Central memory CD8-positive, alpha-beta T cell (primary cell): ENCODE measurements around the gene METTL14.

Experiments
- ATAC-seq: fragments of 150-1000 bp; cut with Tn5 transposase; replicated peaks from 2 replicates; pipeline ENCODE4 v1.10.0; 2022; ENCODE audit warnings: mild to moderate bottlenecking, moderate FRiP score, moderate number of reproducible peaks; ENCODE audit not compliant: poor library complexity, severe bottlenecking; ENCODE audit errors: extremely low read depth
- DNase-seq, 2 donors: peaks; one replicate each; pipeline ENCODE4 v3.0.0; 2021; ENCODE audit warnings: low spot score in 2 of 2
- H3K27ac Mint-ChIP-seq: one replicate; pipeline ENCODE4 v1.8.0; 2022; ENCODE audit warnings: low read depth, mild to moderate bottlenecking, moderate library complexity, mixed read lengths
- H3K27me3 Mint-ChIP-seq: one replicate; pipeline ENCODE4 v1.8.0; 2022; ENCODE audit warnings: mixed read lengths
- H3K36me3 Mint-ChIP-seq: one replicate; pipeline ENCODE4 v1.8.0; 2022; ENCODE audit warnings: mild to moderate bottlenecking, moderate library complexity, mixed read lengths; ENCODE audit not compliant: insufficient read depth
- H3K4me1 Mint-ChIP-seq: one replicate; pipeline ENCODE4 v1.8.0; 2022; ENCODE audit warnings: mixed read lengths
- H3K4me3 Mint-ChIP-seq: one replicate; pipeline ENCODE4 v1.8.0; 2022; ENCODE audit warnings: mild to moderate bottlenecking, moderate library complexity, mixed read lengths
- H3K9me3 Mint-ChIP-seq: one replicate; pipeline ENCODE4 v1.8.0; 2022; ENCODE audit warnings: mixed read lengths

The METTL14 gene

DNA sequence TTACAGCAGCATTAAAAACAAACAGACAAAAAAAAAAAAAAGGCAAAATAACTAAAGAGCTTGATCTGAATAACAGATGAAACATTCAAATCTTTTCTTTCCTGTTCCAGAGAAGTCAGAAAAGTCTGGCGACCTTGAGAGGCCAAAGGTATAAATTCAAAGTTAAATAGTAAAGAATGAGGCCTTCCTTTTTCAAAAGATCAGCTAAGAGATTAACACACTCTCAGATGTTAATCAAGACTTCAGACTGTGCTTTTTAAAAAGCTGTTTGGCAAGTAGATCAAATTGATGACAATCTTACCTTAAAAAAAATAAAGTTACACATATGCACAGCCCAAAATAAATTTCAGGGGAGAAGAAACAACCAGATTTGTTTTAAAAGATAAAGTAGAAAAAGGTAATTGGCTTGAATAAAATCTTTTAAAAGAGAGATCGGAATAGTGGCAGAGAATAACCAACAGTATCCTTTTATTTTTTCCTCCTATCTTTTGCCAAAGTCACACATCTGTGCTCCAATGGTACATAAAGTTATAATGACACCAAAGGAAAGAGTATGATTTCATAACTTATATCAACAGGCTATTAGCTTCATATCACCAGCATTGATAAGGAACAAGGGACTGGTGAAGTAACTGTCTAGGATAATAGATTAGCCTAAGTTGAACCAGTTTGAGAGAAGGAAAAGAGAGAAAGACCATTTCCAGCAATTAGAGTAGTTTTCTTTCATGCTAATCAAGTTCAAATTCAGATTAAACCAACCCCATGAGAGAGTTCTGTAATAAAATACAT is 70.4 kb downstream of the METTL14 start:
- no peak overlapping the region for H3K4me3 Mint-ChIP-seq
- peaks cover 23% of the 10 kb centered on the region for H3K36me3 Mint-ChIP-seq
- no peaks in the 10 kb centered on the region for H3K27me3 Mint-ChIP-seq

DNA sequence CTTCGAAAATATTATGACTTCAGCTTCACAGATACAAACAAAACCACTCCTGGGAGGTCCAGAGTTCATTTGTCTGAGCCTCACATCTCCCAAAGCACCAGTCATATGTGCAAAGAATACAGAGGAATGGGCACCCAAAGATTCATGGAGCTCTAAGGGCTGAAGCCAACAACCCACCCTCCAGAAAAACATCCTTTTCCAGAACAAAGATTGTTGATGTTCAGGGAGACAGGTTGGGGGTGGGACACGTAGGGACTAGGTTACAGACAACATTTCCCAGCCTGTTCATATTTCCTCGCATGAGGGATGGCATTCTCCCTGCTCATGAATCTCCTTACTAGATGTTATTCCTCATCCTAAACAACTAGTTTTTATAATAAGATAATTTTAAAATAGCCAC is 71.2 kb downstream of the METTL14 start:
- H3K9me3 Mint-ChIP-seq, result no peaks in the 10 kb centered on the region
- peaks cover 19% of the 10 kb centered on the region for H3K36me3 Mint-ChIP-seq
- H3K4me1 Mint-ChIP-seq, result no peaks in the 10 kb centered on the region
- H3K4me3 Mint-ChIP-seq, result no peak overlapping the region
- H3K27ac Mint-ChIP-seq, result no peak overlapping the region
- ATAC-seq, result no peak
- H3K27me3 Mint-ChIP-seq, result no peaks in the 10 kb centered on the region
- DNase-seq, result no peak

More for the DNA sequence above, 70.4 kb downstream of the METTL14 start:
- H3K27ac Mint-ChIP-seq, result peak overlapping the region; percentile 58
- no peak for ATAC-seq
- DNase-seq, result no peak
- no peaks in the 10 kb centered on the region for H3K9me3 Mint-ChIP-seq
- no peaks in the 10 kb centered on the region for H3K4me1 Mint-ChIP-seq

DNA sequence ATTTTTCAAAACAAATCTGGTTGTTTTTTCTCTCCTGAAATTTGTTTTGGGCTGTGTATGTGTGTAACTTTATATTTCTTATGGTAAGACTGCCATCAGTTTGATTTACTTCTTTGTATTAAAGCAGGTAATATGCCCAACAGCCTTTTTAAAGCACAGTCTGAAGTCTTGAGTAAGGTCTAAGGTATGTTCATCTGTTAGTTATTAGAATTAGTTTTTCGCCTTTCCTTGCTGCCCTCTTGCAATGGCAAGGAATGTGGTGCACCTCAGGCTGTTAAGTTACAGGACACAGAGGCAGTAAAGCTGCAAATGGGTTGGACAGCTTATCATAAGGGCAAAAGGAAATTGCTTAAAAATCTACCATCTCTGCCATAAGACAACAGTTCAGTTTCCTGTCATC is 71.8 kb downstream of the METTL14 start:
- no peaks in the 10 kb centered on the region for H3K27me3 Mint-ChIP-seq
- no peaks in the 10 kb centered on the region for H3K4me1 Mint-ChIP-seq
- no peak for DNase-seq
- no peak overlapping the region for H3K27ac Mint-ChIP-seq
- ATAC-seq, result no peak
- H3K4me3 Mint-ChIP-seq, result no peak overlapping the region
- H3K9me3 Mint-ChIP-seq, result no peaks in the 10 kb centered on the region
- peaks cover 15% of the 10 kb centered on the region for H3K36me3 Mint-ChIP-seq

GRCh38 chr4:118757761-118758251 is 72.6 kb downstream of the METTL14 start:
- H3K27me3 Mint-ChIP-seq, result no peaks in the 10 kb centered on the region
- no peak overlapping the region for H3K27ac Mint-ChIP-seq
- peaks cover 12% of the 10 kb centered on the region for H3K36me3 Mint-ChIP-seq
- DNase-seq (no peak), ATAC-seq (no peak)
- H3K9me3 Mint-ChIP-seq, result no peaks in the 10 kb centered on the region
- H3K4me1 Mint-ChIP-seq, result no peaks in the 10 kb centered on the region
- no peak overlapping the region for H3K4me3 Mint-ChIP-seq

GRCh38 chr4:118758293-118758692 is 73.1 kb downstream of the METTL14 start:
- DNase-seq (no peak), ATAC-seq (no peak)
- H3K36me3 Mint-ChIP-seq, result peaks cover 12% of the 10 kb centered on the region
- H3K4me1 Mint-ChIP-seq, result no peaks in the 10 kb centered on the region
- no peak overlapping the region for H3K4me3 Mint-ChIP-seq
- no peaks in the 10 kb centered on the region for H3K27me3 Mint-ChIP-seq
- no peaks in the 10 kb centered on the region for H3K9me3 Mint-ChIP-seq
- no peak overlapping the region for H3K27ac Mint-ChIP-seq

DNA sequence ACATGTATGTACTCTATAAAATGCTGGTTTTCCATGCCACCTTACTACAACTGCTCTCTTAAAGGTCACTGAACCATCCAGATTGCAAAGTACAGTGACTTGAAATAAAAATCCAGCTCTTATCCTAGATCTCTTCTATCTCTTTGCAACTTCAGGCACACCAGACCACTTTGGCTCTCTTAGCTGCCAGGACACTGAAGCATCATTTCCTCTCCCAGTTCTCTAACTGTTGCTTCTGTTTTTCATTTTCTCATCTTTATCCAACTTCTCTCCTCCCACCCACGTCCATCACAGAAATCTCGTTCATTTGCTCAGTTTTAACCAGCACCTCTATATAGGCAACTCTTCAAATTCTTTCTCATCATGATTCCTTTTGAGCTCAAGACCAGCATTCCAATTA is 74.3 kb downstream of the METTL14 start:
- peaks cover 17% of the 10 kb centered on the region for H3K36me3 Mint-ChIP-seq
- H3K4me3 Mint-ChIP-seq, result no peak overlapping the region
- no peaks in the 10 kb centered on the region for H3K9me3 Mint-ChIP-seq

DNA sequence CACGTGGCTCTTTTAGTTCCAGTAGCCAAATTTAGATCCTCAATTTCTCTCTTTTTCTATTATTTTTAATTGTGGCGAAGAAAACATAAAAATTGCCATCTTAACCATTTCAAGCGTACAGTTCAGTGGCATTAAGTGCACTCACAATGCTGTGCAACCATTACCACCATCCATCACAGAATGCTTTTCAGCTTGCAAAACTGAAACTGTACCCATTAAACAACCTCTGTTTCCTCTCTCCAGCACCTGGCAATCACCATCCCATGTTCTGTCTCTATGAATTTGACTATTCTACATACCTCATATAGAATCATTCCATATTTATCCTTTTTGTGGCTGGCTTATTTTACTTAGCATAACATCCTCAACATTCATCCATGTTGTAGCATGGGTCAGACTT is 74.9 kb downstream of the METTL14 start:
- Mint-ChIP-seq H3K36me3 (peaks cover 19% of the 10 kb centered on the region), H3K4me1 (no peaks in the 10 kb centered on the region), H3K9me3 (no peaks in the 10 kb centered on the region), H3K27ac (no peak overlapping the region), H3K27me3 (no peaks in the 10 kb centered on the region), H3K4me3 (no peak overlapping the region)
- no peak for DNase-seq
- ATAC-seq, result no peak

More for the DNA sequence above, 74.3 kb downstream of the METTL14 start:
- Mint-ChIP-seq H3K27ac (no peak overlapping the region), H3K27me3 (no peaks in the 10 kb centered on the region), H3K4me1 (no peaks in the 10 kb centered on the region)
- DNase-seq (no peak), ATAC-seq (no peak)

- Mint-ChIP-seq H3K27me3 (no peaks in the 10 kb centered on the region), H3K4me1 (no peaks in the 10 kb centered on the region), H3K4me3 (no peak overlapping the region), H3K36me3 (peaks cover 19% of the 10 kb centered on the region), H3K27ac (no peak overlapping the region), H3K9me3 (no peaks in the 10 kb centered on the region)
- DNase-seq, result no peak
- no peak for ATAC-seq
These were observed 75.3 kb downstream of the METTL14 start for GRCh38 chr4:118760493-118760892.

- no peaks in the 10 kb centered on the region for H3K27me3 Mint-ChIP-seq
- no peaks in the 10 kb centered on the region for H3K9me3 Mint-ChIP-seq
- H3K27ac Mint-ChIP-seq, result no peak overlapping the region
- DNase-seq (no peak), ATAC-seq (no peak)
- H3K4me1 Mint-ChIP-seq, result no peaks in the 10 kb centered on the region
- peaks cover 16% of the 10 kb centered on the region for H3K36me3 Mint-ChIP-seq
- H3K4me3 Mint-ChIP-seq, result no peak overlapping the region
These were observed 76.3 kb downstream of the METTL14 start for GRCh38 chr4:118761397-118762016.

DNA sequence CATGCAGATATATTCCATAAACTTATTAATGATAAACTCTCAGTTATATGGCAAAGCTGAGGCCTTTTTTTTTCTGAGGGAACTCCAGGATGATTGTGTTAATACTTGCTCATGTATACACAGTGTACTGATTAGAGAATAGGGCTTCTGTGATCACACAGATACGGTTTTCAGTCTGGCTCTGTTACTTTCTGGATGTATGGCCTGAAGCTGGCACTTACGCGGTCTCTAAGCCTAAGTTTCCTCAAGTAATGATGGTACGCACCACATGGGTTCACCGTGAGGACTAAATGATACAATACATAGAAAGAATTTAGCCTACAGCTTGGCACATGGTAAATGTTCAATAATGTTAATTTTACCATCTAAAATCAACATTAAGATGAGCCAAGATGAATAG is 77.0 kb downstream of the METTL14 start:
- ATAC-seq (no peak), DNase-seq (no peak)
- no peak overlapping the region for H3K27ac Mint-ChIP-seq
- peaks cover 20% of the 10 kb centered on the region for H3K36me3 Mint-ChIP-seq
- H3K4me3 Mint-ChIP-seq, result no peak overlapping the region
- H3K9me3 Mint-ChIP-seq, result no peaks in the 10 kb centered on the region
- no peaks in the 10 kb centered on the region for H3K27me3 Mint-ChIP-seq
- no peaks in the 10 kb centered on the region for H3K4me1 Mint-ChIP-seq

DNA sequence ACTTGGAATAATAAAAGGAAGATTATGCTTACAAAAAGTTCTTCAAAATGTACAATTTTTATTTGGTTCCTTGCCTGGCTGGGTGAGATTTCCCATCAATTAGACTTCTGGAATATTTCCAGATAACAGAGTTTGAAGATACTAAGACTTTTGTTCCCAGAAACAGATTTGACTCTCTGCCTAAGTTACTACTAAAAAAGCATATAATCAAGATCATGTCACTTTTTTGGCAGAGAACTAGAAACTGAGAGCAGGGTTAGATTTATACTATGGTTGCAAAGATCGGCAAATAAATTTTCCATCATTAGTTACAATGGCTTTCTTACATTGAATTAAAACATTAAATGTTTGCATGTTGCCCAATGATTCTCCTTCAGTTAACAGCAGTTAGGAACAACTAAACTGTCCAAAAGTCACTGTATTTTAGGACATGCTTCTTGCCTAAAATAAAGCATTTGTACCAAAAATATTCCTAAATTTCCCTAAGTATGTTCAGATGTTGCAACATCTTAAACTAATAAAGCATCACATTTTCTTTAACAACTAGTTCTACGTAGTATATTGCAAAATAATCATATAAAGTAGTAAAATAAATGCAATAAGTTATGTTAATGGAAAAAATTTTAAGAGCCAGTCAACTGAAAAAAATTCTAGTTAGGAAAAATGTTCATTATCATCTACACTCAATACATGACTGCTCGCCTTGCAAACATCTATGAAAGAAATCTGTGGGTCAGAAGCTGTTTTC is 77.7 kb downstream of the METTL14 start:
- Mint-ChIP-seq H3K9me3 (no peaks in the 10 kb centered on the region), H3K27me3 (no peaks in the 10 kb centered on the region), H3K4me3 (no peak overlapping the region), H3K4me1 (no peaks in the 10 kb centered on the region), H3K36me3 (peaks cover 23% of the 10 kb centered on the region), H3K27ac (no peak overlapping the region)
- DNase-seq (no peak), ATAC-seq (no peak)
